Bronchial epithelial cell (primary cell): ENCODE measurements around the gene F2RL2. TPM values are rescaled to one million over a fixed set of nuclear protein-coding genes. Genes with fewer than 3 reads are reported as not detected.

Experiments used
- DNase-seq: peaks from one replicate; pipeline ENCODE4 v3.0.0-alpha.2; 2010; ENCODE audit warnings: low read depth
- FAIRE-seq: peaks from 2 replicates; lab custom pipeline; 2011; peaks lifted over from hg19 to GRCh38; lab: Jason Lieb, UNC
- H3K27me3 ChIP-seq: 2 replicates; pipeline ENCODE4 v1.5.1; 2011; ENCODE audit warnings: low read length; ENCODE audit not compliant: control insufficient read depth, insufficient read depth
- H3K36me3 ChIP-seq: 2 replicates; pipeline ENCODE4 v1.5.1; 2011; ENCODE audit warnings: low read length; ENCODE audit not compliant: control insufficient read depth, insufficient read depth
- H3K4me3 ChIP-seq: 2 replicates; pipeline ENCODE4 v1.5.1; 2011; ENCODE audit warnings: mild to moderate bottlenecking, low read depth, low read length, control low read depth
- CTCF ChIP-seq: IDR thresholded peaks from 2 replicates; pipeline ENCODE4 v1.5.1; 2011; ENCODE audit warnings: mild to moderate bottlenecking, moderate library complexity, low read length, control low read depth, inconsistent platforms; ENCODE audit not compliant: insufficient read depth, severe bottlenecking
- total RNA-seq: library from RNA; depleted of rRNA; stranded (reverse); fragments of >200 nt; gene quantifications from 2 replicates; pipeline ENCODE4 v1.2.1, GENCODE V29; 2014

The F2RL2 gene
- total RNA-seq, 1 donor from 2014 or later: under 0.01 TPM

GRCh38 chr5:76638479-76638878 is 15.3 kb upstream of the F2RL2 start:
- no peak for TF ChIP-seq CTCF
- DNase-seq (no peak), FAIRE-seq (no peak)
- Histone ChIP-seq H3K27me3 (peaks cover 2% of the 10 kb centered on the region), H3K4me3 (no peak overlapping the region), H3K36me3 (no peaks in the 10 kb centered on the region)

DNA sequence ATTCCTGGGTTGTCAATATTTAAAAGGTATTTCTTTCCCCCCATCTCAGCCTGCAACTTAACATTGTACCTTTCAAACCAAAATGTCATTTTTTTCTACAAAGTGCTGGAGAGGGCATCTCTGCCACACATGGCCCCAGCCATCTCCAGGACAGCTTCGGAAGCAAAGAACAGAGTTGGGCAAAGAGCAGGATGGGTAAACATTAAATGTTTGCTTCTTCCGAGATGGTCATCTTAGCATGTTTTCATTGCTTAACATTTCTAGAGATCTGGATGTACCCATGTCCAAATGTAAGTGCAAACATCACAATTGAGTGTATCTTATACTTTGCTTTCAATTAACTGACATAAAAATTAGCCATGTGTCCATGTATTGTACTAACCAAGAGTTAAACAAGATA is 14.3 kb upstream of the F2RL2 start:
- H3K4me3 ChIP-seq: no peak overlapping the region
- H3K27me3 ChIP-seq: peaks cover 2% of the 10 kb centered on the region
- TF ChIP-seq CTCF: no peak
- DNase-seq (no peak), FAIRE-seq (no peak)
- no peaks in the 10 kb centered on the region for H3K36me3 ChIP-seq

DNA sequence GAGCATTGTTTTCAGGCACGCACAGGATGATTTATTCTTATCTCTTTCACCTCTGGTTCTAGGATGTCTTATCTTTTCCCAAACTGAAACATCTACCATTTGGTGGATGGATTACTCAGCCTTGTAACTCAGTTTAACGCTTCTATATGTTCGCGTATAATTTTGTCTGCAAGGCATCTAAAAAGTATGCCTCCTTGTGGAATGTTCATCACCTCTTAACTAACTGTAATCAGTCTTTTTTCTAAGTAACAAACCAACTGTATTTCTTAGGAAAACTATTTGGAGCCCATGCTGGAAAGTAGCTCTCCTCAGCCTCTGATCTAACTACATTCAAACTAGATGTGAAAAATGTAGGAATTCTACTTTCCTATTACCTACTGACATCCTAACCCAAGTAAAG is 11.5 kb upstream of the F2RL2 start:
- no peaks in the 10 kb centered on the region for H3K36me3 ChIP-seq
- no peak for TF ChIP-seq CTCF
- H3K27me3 ChIP-seq: no peaks in the 10 kb centered on the region
- H3K4me3 ChIP-seq: no peak overlapping the region
- FAIRE-seq (no peak), DNase-seq (no peak)

- TF ChIP-seq CTCF: no peak
- DNase-seq: no peak
- FAIRE-seq: no peak
- Histone ChIP-seq H3K27me3 (peaks cover 3% of the 10 kb centered on the region), H3K4me3 (no peak overlapping the region), H3K36me3 (no peaks in the 10 kb centered on the region)
Measured at GRCh38 chr5:76626738-76627137, 3.5 kb upstream of the F2RL2 start.

DNA sequence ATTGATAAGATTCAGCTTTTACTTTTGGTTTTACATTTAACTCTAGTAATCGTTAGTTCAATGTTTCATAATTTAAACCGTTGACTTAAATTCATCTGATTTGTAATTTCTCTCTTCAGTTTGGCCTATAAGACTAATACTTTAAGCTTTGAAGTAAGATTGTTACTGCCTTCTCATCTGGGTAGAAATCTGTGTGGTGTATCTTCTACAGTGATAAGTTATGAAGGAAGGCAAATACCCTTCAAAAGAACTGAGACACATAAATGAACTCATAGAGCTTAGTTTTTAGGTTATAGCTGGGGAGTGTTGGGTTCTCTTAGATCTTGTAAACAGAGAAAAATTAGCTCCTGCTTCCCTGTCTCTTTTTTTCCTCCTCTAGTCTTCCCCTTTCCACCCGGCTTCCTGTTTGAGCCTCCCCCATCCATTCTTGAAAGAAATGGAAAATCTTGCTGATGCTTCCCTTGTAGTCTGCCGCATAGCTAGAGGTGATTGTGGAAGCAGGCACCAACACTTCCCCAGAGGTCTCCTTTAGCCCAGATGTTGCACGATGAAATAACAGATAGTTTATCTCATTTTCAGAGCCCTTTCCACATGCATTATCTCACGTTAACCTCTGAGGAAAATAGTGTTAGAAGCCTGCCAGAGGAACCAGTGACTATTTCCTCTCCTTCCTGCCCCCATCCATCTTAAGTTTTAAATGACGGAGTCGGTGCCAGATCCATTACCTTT is 2.0 kb upstream of the F2RL2 start:
- Histone ChIP-seq H3K36me3 (no peaks in the 10 kb centered on the region), H3K4me3 (no peak overlapping the region), H3K27me3 (peaks cover 3% of the 10 kb centered on the region)
- no peak for DNase-seq
- no peak for TF ChIP-seq CTCF
- no peak for FAIRE-seq

DNA sequence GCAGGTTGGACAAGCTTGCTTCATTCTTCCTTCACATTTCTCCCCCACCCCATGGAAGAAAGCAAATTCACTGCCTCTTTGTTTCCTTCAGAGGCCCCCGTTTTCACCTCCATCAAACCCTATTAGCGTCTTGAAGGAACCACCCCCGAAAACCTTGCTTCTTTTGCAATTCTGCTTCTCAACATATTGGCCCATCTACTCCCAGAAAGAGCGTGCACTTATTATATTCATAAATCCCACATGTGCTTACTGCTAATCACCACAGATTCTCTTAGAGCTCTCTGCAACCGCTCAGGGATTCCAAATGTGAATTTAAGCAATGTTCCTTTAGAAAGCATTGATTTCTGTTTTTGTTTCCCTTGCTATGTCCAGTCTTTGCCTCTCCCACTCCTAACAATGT is 1.1 kb downstream of the F2RL2 start:
- FAIRE-seq: no peak
- no peak overlapping the region for H3K4me3 ChIP-seq
- peaks cover 2% of the 10 kb centered on the region for H3K27me3 ChIP-seq
- TF ChIP-seq CTCF: no peak
- DNase-seq: no peak
- H3K36me3 ChIP-seq: no peaks in the 10 kb centered on the region
